HFF-Myc (cell line): ENCODE results near the gene AGPAT4.

Experiments used
- DNase-seq: peaks from one replicate; pipeline ENCODE4 v3.0.0-alpha.2; 2011; ENCODE audit warnings: low read depth; ENCODE audit errors: extremely low read depth
- H3K4me3 ChIP-seq: replicated peaks from 2 replicates; pipeline ENCODE4 v1.5.1; 2011; ENCODE audit warnings: low read depth, mild to moderate bottlenecking, control low read depth, low read length
- CTCF ChIP-seq: IDR thresholded peaks from 2 replicates; pipeline ENCODE4 v1.5.1; 2012; ENCODE audit warnings: mild to moderate bottlenecking, low read depth, low read length, control low read depth; ENCODE audit errors: missing control alignments

AGPAT4 gene

GRCh38 chr6:161137320-161137719 is 136.5 kb downstream of the AGPAT4 start:
- no peak overlapping the region for H3K4me3 ChIP-seq
- no peak for DNase-seq
- TF ChIP-seq CTCF, result no peak

DNA sequence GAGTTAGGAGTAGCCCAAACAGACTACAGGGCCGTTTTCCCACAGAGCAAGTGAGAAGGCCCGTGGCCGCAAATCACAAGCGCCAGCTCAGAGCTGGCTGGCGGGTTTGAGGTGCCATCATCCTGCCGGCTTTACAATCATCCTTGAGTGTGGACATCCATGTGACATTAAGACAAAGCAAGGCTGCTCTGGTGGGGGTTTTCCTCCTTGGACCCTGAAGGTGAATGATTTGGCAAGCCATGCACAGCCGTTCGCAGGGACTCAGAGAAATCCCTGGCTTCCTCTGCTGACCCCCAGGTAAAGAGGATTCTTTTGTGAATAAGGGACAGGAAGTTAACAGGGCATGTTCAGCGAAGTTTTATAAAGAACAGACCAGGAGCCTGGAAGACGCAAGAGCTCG is 137.2 kb downstream of the AGPAT4 start:
- no peak for DNase-seq
- no peak overlapping the region for H3K4me3 ChIP-seq
- no peak for TF ChIP-seq CTCF

DNA sequence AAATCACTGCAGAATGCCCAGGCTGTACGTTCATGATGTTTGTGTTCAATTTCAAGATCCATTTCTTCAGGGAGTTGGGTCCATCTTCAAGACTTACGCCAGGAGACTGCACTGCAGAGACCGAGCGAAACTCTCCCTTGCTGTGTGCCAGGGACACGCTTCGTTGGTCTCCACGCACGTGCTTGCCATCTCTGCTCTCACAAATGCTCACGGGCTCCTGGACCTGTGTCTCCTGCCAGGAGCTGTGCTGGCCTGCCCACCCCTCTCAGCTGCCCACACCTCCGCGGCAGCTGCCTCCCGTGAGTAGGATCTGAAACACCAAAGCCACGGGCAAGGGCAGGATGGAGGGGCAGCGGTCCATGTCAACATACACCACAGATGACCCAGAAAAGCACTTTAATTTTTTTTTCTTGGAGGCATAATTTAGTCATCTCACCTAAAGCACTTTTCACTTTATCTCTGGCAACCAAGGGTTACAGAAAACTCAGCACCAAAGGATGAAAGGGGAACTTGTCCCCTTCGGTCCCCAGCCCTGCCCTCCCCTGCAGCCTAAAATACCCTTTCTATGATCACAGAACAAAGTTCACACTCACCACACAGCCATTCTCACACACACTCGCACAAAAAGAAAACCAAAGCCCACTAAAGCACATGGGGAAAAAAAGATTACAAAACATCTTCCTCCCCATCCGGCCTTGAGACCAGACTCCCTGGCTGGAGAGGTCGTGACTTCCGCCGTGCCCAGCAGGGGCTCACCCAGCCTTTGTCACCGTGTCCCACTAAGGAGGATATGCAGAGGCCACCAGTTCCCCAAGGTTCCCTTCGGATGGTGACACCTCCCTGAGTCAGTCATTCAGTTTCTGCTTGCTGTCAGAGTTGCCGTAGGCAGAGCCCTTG is 137.9 kb downstream of the AGPAT4 start:
- no peak for DNase-seq
- no peak overlapping the region for H3K4me3 ChIP-seq
- no peak for TF ChIP-seq CTCF

- no peak for DNase-seq
- TF ChIP-seq CTCF, result no peak
- no peak overlapping the region for H3K4me3 ChIP-seq
Observed at GRCh38 chr6:161134550-161135298, 139.1 kb downstream of the AGPAT4 start.

GRCh38 chr6:161133963-161134362 is 139.9 kb downstream of the AGPAT4 start:
- no peak for TF ChIP-seq CTCF
- DNase-seq, result no peak
- H3K4me3 ChIP-seq, result no peak overlapping the region

DNA sequence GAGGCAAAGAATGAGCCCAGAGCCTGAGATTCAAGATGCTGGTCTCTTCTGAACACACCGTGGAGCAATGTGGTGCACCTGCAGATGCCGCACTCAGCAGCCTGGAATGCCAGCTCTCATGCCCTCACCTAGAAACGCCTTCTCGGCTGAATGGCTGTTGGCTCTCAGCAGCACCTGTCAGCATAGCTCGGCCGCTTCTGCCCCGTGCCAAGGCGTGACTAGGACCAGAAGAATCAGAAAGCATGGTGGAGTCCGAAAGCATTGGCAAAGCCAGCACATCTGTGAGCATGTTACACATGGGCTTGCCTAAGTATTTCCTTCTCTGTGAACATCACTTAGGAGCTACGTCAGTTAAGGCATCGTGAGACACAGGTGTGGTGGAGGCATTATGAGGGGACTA is 141.5 kb downstream of the AGPAT4 start:
- DNase-seq, result no peak
- no peak for TF ChIP-seq CTCF
- no peak overlapping the region for H3K4me3 ChIP-seq
